HG03139 (cell line): ENCODE results near the gene CNTNAP4.

Experiments used
- ATAC-seq: cut with Tn5 transposase; IDR thresholded peaks from one replicate; pipeline ENCODE4 v1.9.1; 2021; ENCODE audit not compliant: unreplicated experiment

The CNTNAP4 gene

DNA sequence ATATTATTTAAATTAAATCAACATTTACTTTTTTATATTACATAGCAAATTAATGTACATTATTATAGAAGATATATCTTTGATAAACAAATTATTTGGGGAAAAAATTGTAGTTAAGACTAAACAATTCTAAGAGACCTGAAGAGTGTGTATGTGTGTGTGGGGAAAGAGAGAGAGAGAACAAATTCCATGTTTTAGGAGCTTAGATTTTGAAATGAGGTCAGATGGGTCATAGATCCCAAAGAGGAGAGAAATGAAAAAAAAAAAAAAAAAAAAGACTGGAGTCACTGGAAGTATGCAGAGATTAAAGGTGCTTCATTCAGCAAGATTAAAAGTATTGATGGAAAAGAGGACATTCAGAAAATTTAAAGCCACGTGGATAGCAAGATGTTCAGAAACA, 206.8 kb downstream of the CNTNAP4 start:
- no peak for ATAC-seq

DNA sequence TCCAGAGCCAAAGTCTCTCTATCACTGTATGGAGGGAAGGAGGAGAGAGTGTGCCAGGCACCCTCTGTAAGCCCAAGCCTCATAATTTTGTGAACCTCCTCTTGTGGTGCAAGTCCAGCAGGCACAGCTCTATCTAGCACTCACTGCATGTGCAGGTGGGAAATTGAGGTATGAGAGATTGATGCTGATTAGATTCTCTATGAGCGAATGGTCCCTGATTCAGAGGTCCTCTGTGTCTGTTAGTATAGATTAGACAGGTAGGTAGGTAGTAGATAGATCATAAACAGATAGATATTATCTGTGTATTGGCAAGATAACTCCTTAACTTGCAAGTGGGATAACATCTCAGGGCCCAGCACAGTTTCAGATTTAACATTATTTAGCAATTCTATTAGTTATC, 209.5 kb downstream of the CNTNAP4 start:
- ATAC-seq, result no peak

DNA sequence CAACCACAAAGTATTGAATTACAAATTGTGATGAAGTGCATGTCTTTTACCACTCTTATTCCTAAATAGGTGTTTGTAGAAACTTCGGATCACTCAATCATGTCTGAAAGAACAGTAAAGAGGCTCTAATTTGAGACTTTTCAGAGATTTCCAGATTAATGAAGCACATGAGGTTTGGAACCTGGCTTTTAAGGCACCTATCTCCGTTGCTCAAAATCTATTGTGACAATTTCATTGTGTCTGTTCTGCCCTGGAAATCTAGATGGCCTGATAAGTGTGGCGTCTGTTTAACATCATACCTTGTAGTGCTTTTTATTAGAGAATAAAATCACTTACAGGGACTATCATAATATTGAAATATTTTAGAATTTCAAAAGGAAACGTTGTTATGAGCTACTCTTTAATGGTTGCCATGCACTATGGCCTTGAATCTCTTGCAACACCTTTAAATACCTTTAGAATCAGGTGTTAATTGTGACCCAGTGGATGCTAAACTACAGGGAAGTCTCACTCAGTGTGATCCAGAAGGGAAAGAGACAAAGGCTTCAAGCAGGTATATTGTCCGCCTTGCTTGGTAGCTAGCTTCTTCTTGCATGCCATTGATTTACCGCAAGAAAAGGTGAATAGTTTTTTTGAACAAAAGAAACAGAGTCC, 210.3 kb downstream of the CNTNAP4 start:
- no peak for ATAC-seq

DNA sequence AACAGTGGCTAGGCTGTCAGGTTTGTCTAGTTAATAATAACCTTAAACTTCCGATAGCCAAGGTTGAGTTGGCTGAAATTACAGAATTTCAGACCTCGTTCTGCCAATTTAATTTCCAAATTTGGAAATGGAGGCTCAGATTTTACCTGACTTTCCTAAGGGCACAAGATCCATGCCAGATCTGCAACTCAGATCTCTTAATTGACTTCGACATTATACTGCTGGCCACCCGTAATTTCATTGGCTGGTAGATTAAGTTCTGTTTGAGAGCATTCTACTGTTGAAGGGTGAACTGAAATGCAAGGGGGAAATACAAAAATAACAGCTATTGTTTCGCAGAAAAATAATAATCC, 210.8 kb downstream of the CNTNAP4 start:
- no peak for ATAC-seq

DNA sequence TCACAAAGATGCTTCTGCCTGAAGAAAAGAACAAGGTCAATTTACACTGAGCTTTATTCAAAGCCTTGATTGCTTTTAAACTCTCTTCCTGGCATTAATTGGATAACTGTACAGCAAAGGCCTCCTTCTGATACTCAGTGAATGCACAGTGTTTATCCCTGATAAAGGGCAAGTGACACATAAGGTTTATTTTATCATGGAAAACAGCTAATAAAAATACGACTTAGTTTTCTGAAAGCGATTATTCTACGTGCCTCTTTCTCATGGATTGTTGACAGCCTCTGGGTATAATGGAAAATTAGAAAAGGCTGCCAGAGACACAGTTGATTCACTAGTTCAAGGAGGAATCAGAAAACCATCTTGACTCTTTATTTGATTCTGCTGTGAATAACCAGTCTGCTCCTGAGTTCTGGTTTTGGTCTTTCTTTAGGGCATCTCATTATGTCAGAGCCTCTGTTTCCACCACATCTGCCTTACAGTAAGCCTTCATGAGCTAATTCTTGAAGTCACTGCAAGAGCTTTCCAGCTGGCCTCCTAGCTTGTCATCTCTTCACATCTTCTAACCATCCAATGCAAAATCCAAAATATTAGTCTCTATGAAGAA, 212.9 kb downstream of the CNTNAP4 start:
- ATAC-seq, result no peak

DNA sequence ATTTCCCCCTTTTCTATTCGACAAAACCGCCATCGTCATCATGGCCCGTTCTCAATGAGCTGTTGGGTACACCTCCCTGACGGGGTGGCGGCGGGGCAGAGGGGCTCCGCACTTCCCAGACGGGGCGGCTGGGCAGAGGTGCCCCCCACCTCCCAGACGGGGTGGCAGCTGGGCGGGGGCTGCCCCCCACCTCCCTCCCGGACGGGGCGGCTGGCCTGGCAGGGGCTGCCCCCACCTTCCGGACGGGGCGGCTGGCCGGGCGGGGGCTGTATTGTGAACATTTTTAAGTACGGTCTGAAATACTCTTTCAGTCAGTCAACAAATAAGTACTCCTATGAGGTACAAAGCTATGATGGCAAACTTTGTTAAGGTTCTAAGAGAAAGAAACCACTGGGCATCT, 222.8 kb downstream of the CNTNAP4 start:
- ATAC-seq, result no peak

DNA sequence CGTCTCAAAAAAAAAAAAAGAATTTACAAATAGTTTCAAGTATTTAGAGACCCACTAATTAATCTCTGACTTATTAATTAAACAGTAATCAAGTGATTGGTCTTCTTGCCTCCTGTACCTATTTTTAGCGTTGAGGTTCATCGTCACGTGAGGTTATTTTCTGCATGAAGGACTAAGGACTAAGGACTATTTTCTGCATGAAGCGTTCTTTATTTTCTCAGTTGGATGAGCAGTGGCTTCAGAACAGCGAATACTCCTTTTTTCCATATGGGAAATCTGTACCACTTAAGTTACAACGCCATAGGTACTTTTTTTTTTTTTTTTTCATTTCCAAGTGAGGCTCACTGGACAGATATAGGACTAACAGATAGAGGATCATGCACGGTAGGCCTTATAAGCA, 224.9 kb downstream of the CNTNAP4 start:
- ATAC-seq, result no peak

DNA sequence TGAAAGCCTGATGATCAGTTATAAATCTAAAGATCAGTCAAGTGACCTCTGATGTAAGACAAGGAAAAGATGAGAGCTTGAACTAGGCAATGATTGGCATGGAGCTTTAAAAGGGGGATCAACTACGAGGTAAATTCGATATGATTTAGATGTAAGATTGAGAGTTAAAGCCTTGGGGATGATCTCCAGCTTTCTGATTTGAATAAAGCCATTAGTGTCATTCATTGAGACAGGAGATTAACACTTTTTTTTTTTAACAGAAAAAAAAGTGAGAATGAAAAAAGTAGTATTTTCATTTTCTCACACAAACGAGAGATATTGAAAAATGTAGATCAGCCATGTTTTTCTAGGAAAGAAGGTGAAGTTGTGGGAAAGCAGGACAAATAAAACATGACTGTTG, 225.4 kb downstream of the CNTNAP4 start:
- no peak for ATAC-seq

DNA sequence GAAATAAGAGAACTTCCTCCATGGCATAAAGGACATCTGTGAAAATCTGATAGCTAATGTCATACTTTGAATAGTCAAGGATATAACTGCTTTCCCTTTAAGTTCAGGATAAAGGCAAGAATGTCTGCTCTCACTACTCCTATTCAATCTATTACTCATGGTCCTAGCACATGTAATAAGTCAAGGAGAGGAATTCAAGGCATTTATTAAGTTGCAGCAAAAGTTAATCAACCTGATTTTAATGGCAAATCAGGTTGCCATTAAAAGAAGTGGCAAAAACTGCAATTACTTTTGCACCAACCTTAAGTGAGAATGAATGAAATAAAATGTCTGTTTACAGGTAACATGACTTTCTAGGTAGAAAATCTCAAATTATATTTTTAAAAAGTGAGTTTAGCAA, 225.9 kb downstream of the CNTNAP4 start:
- no peak for ATAC-seq

DNA sequence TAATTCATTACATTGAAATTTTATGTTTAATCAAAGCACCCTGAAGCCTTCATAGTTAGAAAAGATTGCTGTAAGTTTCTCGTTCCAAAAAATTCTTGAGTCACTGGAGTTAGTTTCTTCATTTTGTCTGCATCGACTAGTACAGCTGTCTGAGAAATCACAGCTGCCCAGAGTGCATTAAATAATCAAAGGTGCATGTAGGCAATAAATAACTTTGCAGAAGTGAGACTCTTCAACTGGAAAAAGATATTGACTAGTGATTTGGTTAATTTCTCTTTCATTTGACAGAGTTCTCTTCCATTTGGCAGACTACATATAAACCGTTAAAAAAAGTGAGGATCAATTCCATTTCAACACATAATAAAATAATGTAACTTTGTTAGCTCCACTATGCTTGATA, 234.0 kb downstream of the CNTNAP4 start:
- no peak for ATAC-seq

DNA sequence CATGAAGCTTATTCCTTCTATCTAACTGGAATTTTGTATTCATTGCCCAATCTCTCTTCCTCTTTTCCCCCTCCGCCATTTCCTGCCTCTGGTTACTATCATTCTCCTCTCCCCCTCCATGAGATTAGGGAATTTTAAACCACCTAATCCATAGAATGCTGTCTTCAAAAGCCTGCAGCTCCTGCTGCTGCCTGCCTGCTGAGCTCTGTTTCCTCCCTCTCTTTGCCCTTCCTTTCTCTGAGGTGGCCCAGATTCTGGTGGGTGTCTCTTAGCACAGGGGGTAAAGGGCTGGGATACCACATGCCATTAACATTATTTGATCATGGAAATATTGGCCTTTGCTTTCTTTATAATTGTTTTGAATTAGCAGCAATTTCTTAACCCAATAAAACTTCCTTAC, 241.6 kb downstream of the CNTNAP4 start:
- ATAC-seq, result no peak

DNA sequence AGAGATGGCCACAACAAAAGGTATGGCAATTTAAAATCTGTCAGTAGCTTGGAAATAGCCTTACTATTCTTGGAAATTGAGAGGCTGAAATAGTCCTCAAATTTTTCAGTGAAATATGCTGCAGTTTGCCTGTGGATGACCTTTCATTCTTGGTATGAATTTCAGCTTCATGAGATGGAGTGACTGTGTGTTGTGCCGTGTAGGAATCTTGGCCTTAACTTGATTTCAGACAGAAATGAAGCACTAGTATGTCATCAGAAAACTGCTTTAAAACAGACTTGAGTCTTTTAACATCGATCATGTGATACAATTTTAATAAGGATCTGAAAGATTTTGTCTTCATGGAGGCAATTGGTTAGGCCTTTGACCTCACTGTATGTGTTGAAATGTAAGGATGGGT, 247.2 kb downstream of the CNTNAP4 start:
- ATAC-seq, result no peak

DNA sequence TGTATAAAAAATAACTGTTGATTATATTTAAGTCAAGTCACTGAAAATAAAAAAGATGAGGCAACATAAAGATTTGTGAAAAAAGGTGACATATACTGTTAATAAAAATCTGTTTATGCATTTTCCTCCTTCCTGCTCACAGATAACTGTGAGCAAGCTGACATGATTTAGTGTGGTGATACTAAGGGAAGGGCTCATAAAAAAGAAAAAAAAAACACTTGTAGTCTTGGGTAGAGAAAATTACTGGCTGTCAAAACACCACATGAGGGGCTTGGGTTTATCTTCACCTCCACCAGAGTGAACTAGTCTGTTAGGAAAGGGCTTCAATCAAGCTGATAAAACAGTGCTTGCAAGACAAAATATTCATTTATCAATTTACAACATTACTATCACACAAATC, 247.6 kb downstream of the CNTNAP4 start:
- no peak for ATAC-seq

DNA sequence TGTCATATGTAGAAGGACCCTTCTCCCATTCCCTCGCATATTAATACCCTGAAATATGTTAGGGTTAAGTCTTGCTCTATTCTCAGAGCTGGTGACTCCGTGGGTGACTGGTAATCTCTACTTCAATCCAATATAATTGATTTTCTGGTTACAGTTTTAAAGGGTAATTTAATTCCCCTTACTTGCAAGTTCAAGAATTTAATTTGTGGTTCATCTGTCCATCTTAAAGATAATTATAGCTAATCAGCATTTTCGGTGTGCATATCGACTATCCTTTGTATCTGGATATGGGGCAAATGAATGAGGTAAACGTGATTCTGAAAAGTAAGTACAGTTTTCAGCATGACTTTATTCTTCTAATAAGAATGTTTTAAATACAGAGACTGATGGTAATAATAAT, 250.0 kb downstream of the CNTNAP4 start:
- ATAC-seq, result no peak

DNA sequence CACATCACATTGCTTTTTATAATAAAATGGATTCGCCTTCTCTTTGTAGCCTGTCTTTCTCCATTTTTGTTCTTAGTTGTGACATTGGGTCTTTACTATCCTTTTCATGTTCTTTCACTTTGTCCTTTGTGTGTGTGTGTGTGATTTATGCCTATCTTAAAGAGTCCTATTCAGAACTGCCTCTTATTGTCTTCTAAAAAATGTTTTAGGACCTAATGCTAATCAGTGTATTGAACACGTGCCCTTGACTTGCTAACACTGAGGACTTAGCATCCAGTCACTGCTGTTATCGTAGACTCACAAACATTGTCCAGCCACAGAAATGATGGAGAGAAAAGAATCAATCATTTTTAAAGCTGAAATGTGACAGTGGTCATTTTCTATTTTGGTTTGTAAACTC, 251.9 kb downstream of the CNTNAP4 start:
- ATAC-seq, result no peak

DNA sequence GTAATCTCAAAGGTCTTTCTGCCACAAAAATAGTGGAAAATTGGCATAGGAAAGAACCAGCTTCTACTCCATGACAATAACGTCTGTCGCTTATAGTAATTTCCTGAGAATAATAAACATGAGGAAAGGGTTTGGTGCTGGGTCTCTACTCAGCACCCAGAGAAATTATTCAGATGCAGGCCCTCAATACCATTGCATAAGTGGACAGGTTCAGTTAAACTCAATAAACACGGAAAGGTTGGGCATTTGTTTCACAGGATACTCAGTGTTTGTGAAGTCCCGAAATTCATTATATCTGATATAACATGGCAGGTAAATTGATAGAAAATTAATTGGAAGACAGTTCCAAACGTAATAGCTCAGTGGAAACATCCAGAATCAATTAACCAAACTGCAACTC, 254.0 kb downstream of the CNTNAP4 start:
- no peak for ATAC-seq

DNA sequence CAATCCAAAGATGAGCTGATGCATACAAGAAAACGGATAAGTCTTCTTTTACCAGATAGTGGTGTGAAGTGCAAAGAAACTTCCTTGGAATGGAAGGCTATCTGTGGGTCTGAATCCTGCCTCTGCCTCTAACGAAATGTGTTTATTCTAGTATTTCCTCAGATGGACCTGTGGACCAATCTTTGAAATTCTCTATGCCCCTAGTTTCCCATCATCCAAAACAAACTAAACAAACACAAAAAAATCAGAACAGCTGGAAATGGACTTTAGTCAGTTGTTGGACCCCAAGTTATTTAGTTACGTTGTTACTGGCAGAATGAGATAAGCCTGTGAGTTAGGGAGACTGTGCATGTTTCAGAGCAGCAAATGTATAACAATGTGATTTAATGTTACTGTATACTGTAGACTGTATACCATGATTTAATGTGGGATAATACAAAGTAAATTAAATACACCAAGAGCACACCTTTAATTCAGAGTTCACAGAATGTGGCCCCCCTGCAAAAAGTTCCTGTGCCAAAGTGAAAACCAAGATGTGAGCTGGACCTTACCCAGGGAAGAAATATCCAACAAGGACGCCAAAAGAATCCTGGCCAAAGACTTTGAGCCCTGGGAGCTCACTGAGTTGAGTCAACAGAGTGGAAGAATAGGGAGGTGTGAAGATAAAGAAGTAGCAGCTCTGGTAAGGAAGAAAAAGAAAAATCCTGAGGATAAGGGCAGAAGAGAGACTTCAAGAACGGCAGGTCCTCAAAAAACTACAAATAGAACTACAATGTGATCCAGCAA, 255.2 kb downstream of the CNTNAP4 start:
- no peak for ATAC-seq

DNA sequence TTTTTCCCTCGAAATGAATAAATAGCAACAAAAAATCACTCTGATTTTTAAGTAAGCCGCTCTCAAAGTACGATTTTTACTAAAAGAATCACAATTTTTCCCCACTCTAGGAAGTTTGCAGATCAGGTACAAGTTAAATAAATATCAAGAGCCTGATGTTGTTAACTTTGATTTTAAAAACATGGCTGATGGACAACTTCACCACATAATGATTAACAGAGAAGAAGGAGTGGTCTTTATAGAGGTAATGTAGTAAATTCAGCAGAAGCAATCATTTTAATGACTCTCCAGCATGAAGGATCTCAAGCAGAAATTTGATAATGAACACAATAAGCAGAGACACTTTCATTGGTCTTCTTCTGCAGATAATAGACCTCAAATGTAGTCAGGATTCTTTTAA, 262.4 kb downstream of the CNTNAP4 start:
- ATAC-seq, result no peak

DNA sequence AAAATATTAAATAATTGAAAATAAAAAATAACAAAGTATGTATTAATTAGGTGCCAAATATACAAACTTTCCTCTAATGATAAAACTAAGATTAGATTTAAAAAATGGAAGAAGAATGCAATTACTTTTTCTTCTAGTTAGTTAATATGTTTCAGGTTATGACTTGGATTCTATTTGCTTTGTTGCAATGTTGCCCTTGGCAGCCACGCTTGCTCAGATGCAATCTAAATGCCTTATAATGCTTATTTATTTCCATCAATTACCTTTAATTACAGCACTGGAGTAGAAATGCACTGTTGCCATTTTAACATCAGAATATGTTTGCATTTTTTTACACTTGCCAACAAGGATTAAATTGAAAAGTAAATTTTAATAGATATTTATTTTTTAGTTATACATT, 263.9 kb downstream of the CNTNAP4 start:
- ATAC-seq, result no peak

DNA sequence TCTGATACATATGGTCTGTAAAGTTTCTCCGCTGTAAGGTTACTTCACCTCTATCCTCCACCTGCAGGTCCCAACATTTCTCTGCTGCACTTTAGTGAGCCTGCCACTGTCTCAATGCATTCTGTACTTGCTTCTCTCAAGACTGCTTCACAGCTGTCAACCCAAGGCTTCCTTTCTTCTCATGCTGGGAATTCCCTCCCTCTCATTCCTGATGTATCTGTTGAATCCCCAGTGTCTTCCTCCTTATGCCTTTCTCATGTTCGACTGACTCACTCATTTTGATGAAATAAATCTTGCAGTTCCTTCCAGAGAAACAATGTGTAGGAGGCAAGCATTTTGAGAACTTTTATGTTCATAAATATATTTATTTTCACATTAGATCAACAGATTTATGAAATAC, 288.3 kb downstream of the CNTNAP4 start:
- no peak for ATAC-seq

DNA sequence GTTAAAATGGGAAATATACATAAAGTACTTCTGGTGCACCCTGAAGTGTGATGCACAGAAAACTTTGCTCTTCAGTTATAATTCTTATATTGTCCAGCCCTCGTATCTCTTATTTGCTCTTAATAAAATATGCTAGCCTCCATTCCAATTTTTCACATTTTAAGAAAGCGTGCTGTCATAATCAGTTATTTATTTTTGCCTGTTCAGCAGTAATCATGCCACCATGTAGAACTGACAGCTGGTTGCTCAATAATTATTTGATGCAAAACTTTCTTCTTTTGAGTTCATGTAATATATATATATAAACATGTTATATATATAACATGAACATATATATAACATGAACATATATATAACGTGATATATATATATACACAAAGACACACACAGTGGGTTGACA, 294.6 kb downstream of the CNTNAP4 start:
- no peak for ATAC-seq

DNA sequence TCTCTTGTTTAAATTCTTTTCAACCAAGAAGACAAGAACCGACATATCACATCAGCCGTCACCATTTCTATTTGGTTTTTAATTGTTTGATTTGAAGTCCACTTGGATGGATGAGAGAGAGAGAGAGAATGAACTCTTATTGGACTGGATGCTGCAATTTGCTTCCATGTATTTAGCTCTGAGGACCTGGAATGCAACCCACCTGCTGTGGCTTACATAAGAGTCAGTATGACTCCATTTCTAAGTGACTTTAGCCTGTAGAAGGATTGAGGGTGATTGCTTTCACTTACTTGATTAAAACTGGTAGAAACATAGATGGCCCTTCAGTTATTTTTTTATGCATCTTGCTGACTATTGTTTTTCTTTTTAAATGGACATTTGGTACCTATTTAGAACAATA, 296.1 kb downstream of the CNTNAP4 start:
- ATAC-seq, result no peak

DNA sequence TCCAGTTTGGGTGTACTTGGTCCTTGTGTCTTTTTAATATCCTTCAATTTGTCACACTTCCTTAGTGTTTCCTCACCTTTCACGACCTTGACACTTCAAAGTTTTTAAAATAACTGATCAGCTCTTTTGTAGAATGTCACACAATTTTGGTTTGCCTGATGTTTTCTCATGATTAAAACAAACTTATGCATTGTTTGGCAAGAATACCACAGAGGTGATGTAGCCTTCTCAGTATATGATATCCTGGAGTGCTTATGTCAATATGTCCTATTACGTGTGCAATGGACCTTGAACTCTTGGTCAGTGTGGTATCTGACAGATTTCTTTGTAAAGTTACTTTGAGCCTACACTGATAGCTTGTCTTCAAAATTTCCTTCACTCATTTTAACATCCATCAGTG, 297.4 kb downstream of the CNTNAP4 start:
- no peak for ATAC-seq
